NCI-H524 treated with DMSO at 0.1 percent for 48 hours (cell line): ENCODE measurements around the gene OGFR.
"Not testable (repeated sequence)": the region's sequence is repeated elsewhere in the genome, so short reads cannot be mapped to it uniquely, and the experiment has no call there.

Experiments
- DNase-seq: peaks from one replicate; lab custom pipeline; 2025; lab: John Stamatoyannopoulos, UW

OGFR gene

DNA sequence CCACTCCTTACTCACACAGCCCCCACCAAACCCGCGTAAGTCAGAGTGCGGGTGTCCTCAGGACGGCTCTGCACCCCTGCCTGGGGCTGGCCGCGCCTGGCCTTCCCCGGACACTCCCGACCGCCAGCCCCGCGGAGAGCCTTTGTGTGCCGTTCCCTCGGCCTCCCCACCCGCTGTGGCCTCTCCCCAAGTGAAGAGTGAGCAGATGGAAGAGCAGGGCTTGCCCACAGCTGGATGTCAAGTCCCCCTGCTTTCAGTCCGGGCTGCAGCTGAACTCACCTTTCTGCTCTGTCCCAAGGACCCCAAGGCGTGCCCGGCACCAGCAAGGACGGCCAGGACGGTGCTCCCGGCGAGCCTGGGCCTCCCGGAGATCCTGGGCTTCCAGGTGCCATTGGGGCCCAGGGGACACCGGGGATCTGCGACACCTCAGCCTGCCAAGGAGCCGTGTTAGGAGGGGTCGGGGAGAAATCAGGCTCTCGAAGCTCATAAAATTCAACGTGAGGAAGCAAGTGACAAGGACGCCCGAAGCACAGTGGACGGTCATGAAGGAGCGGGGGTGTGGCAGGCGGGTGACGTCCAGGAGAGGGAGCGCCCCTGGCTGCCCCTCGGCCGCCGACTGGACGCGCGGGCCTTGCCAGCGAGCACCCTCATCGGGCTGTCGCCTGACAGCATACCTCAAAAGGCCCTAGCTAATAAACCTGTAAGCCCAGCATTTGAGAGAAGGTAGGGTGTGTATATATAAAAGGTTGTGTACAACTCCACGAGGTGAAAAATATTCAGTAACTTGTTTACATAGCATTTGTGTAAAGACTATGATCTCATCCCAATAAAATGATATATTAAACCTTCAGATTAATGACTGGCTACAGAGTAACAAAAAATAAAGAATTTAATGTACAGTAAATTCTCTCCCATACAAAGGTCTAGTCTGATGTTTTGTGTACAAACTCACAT, 35.9 kb downstream of the OGFR start:
- no peak for DNase-seq

DNA sequence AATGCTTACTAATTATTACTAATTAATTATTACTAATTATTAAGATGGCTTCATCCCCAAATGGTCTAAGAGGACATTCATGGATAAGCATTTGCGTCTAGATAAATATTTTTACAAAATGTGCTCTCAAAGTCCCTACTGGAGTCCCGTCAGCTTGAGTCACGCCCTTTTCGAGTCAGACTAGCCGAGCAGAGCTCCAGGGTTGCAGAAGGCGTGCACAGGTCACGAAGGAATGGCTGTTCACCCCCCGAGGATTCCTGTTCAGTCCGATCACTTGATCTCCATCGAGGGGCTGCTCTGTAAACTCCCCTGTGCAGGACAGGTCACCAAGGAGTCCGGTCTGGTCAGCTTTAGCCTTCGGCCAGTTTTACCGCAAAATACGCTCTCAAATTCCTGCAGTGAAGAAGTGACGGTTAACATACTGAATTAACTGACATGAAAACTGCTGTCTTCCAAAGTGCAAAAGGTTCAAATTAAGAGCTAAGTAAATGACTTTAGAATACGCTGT, 37.1 kb downstream of the OGFR start:
- no peak for DNase-seq

DNA sequence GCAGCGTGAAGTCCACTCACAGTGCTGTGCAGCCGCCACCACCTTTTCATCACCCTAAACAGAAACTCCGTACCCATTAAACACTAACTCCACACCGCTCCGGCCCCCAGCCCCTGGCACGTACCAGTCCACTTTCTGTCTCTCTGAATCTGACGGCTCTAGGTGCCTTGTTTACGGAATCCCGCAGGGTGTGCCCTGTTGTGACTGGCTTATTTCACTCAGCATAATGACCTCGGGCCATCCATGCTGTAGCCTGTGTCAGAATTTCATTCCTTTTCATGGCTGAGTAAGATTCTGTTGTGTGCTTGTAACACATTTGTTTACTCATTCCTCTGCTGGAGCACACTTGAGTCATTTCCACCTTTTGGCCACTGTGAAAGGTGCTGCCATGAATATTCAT, 39.0 kb downstream of the OGFR start:
- no peak for DNase-seq

DNA sequence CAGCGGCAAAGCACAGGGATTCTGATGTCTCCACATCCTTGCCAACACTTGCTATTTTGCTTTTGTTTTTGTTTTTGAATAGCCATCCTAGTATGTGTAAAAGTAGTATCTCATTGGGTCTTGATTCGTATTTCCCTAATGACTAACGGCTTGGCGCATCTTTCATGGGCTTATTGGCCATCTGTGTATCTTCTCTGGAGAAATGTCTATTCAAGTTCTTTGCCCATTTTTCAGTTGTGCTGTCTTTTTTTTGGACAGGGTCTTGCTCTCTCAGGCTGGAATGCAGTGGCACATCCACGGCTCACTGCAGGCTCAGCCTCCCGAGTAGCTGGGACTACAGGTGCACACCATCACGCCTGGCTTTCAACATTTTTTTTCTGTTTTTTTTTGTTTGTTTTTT, 39.5 kb downstream of the OGFR start:
- DNase-seq: no peak

DNA sequence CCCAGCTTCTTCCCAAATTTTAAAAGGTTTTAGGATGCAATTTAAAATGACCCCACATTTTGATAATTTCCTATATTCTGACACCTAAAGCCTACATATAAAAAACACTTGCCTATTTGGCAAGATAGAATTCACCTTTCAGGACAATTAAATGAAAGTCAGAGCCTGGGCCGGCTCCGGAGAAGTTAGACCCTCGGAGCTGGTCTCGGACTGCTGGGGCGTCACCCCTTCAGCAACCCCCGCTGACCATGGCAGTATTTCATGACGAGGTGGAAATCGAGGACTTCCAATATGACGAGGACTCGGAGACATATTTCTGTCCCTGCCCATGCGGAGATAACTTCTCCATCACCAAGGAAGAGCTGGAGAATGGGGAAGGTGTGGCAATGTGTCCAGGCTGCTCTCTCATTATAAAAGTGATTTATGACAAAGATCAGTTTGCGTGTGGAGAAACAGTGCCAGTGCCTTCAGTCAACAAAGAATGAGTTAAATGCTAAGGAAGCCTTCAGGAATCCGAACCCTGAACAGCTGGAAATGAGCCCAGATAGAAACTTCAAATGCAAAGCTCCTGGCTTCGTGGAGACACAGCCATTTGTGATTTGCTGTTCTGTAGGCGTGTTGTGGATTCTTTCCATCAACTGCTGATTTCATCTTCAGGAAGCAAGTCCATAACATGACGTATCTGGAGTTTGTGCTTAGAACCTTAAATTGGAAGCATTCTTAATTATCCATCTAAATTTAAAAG, 41.0 kb downstream of the OGFR start:
- DNase-seq: no peak

DNA sequence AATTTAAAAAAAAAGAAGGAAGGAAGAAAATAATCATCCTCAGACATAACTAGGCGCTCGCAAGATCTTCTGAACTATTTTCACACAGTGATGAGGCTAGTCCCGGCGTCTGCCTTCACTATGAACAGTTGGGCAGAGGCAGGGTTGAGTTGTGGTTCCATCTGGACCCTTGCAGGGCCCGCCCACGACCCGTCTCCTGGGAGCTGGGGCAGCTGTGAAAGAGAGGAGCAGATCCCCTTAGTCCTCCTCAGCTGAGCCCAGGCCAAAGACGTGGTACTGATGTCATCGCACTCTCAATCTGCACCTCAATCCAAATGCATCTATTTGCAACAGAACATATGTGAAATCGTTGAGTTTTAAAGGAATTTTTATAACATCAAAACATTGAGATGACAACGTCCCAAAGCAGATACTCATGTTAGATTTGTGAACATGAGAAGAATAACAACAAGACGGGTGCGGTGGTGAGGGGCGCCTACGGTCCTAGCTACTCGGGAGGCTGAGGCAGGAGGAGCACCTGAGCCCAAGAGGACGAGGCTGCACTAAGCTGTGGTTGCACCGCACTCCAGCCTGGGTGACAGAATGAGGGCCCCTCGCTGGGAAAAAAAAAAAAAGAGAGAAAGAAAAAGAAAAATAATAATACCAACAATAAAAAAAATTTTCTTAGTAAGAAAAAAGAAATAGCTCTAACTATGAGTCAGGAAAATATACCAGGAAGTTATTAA, 41.7 kb downstream of the OGFR start:
- DNase-seq: peak; percentile 67

DNA sequence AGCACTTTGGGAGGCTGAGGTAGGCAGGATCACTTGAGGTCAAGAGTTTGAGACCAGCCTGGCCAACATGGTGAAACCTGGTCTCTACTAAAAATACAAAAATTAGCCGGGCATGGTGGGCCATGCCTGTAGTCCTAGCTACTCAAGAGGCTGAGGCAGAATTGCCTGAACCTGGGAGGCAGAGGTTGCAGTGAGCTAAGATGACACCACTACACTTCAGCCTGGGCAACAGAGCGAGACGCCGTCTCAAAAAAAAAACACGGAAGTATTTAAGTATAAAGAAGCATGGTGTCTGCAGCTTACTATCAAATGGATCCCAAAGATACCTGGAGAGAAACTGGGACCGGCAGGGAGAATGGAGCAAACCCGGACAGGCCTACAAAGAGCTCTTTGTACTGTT, 44.3 kb downstream of the OGFR start:
- not testable (repeated sequence) for DNase-seq

DNA sequence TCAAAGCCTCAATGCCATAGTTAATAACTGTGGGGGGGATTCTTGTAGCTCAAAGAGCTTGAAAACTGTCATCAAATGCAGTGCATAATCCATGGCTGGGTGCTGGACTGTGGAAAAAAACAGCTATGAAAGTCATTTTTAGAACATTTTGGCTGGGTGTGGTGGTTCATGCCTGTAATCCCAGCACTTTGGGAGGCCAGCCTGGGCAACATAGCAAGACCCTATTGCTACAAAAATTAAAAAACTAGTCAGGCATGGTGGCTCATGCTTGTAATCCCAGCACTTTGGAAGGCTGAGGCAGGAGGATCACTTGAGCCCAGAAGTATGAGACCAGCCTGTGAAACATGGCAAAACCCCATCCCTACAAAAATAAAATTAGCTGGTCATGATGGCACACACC, 44.8 kb downstream of the OGFR start:
- no peak for DNase-seq

DNA sequence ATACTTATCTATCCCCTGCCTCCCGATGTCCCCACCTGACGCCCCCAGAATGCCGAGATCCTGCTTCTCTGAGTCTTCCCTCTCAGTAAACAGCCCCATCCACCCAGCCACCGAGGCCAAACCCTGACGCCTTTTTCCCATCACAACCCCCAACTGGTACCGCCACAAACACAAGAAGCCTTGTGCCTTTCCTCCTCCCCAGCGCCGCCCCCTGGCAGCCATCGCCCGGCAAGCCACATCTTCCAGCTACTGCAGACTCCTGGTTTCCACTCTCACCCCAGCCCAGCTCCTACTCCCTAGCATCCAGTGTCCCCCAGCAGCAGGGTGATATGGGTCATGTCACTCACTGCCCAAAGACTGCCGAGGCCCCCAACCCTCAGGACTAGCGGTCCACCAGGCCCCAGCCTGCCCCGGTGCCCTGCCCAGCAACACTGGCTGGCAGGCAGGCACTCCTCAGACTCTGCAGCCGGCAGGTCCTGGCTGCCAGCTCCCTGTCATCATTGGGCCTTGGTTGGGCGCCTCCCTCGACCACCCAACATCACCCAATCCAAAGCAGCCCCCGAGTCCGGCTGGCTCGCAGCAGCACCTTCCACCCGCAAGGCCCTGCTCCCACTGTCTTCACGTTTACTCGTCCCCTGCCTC, 45.8 kb downstream of the OGFR start:
- DNase-seq: no peak

DNA sequence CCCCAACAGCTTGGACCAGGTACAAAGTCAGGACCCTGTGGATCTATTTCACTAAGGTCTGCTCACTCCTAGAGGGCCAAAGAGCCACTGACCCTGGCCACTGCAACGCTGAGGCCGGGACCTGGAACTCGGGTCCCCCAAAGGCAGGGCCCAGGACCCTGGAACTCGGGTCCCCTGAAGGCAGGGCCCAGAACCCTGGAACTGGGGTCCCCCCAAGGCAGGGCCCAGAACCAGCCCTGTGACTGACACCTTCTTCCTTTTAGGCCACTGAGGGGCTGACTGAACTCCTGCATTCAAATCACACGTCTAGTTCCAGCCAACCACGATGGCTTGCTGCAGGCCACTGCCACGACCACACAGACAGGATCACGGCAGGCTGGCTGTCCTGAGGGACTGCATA, 47.6 kb downstream of the OGFR start:
- no peak for DNase-seq

DNA sequence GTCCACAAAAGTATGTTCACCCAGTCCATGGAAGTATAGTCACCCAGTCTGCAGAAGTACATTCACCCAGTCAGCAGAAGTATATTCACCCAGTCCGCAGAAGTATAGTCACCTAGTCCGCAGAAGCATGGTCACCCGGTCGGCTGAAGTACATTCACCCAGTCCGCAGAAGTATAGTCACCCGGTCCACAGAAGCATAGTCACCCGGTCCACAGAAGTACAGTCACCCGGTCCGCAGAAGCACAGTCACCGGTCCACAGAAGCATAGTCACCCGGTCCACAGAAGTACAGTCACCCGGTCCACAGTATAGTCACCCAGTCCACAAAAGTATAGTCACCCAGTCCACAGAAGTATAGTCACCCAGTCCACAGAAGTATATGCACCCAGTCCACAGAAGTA, 48.2 kb downstream of the OGFR start:
- no peak for DNase-seq

DNA sequence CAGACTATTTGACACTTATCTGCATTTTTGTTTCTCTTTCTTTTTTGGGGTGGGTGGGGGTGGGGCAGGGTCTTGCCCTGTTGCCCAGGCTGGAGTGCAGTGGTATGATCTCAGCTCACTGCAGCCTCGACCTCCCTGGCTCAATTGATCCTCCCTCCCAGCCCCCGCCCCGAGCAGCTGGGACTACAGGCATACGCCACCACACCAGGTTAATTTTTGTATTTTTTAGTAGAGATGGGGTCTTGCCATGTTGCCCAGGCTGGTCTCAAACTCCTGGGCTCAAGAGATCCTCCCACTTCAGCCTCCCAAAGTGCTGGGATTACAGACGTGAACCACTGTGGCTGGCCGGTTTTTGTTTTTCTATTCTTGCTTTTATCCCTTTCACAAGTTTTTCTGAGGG, 48.7 kb downstream of the OGFR start:
- not testable (repeated sequence) for DNase-seq

DNA sequence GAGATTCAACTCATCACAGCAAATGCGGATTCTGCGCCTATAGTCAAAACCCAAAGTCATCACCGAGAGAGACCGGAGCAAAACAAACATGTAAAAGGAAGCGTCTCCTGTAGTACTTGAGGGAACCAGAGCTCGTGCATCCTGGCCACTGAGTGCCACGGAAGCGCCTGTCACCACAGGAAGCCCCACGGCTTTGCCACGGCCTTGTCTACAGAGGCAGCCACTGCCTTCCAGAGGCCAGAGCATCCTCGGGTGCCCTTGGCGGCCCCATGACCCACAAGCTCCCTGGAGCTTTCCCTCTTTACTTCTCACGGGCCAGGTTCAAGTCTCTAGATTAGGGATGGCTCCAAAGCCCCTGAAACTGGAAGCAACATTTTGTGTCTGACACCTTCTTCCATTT, 49.5 kb downstream of the OGFR start:
- DNase-seq: no peak

DNA sequence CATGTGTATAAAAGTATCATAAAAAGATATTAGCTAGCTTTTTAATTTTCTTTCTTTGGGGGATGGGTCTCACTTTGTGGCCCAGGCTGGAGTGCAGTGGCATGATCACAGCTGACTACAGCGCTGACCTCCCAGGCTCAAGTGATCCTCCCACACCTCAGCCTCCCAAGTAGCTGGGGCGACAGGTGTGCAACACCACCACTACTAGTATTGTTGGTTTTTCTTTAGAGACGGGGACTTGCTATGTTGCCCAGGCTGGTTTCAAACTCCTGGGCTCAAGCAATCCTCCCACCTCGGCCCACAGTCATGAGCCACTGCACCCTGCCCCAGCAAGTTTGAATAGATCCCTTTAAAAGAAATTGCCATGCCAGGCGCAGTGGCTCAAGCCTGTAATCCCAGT, 50.5 kb downstream of the OGFR start:
- no peak for DNase-seq

DNA sequence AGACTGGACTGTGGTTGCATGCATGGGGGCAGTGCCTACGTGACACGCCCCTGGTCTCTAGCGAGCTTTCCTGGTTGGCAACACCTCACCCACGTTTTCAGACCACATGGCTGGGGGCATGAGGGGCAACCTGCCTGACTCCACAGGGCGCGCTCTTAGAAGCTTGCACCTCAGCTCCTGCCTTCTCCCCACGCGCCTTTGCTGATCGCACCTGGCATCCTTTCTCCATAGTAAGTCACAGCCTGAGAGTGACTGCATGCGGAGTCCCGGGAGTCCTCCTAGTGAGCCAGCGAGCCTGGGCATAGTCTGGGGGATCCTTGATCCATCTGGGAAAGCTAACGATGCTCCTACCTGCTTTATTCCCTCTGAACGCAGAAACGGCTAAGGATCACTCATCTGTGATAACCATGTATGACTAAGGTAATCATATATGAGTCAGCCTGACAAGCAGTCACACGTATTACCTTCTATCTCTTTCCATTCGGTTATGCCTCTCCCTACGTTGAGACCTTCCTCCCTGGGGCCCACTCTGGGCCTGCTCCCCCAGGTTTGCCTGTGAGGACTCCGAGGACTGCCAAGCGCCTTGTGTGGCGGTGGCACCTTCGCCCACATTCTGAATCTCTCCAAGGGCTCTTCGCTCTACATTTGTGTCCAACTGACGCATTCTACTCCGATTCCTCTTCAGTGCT, 52.4 kb downstream of the OGFR start:
- DNase-seq: no peak

DNA sequence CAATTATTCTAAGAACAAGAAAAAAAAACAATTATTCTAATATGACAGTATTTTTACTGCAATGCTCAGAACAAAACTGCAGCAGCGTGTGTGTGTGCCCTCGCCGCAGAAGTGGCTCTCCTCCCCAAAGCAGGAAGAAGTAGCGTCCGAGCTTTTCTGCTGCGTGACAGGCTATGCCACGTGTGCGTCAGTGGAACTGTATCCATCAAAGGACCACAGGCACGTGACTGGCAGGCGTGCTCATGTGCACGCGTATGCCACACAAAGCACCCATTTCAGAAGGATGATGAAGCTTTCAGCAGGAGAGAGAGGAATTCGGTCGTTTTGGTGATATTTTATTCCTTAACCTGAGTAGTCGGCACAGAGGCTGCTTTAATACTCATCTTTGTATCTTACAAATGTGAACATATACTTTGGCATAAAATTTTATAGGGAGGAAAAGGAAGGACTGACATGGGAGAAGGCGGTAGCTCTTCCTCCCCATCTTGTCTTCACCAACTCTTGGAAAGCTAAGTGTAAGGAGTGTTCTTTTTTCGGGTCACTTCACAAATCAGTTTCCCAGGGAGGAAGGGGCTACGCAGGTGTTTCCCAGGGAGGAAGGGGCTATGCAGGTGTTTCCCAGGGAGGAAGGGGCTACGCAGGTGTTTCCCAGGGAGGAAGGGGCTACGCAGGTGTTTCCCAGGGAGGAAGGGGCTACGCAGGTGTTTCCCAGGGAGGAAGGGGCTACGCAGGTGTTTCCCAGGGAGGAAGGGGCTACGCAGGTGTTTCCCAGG, 53.6 kb downstream of the OGFR start:
- no peak for DNase-seq

DNA sequence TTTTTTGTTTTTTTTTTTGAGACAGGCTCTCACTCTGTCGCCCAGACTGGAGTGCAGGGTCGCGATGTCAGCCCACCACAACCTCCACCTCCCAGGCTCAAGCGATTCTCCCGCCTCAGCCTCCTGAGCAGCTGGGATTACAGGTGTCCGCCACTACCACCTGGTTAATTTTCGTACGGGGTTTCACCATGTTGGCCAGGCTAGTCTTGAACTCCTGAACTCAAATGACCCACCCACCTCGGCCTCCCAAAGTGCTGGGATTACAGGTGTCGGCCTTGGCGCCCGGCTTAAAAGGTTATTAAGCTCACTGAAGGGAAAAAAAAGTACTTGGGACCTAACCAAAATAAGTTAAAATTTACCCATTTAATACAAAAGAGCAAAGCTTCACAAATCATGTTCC, 55.1 kb downstream of the OGFR start:
- no peak for DNase-seq

DNA sequence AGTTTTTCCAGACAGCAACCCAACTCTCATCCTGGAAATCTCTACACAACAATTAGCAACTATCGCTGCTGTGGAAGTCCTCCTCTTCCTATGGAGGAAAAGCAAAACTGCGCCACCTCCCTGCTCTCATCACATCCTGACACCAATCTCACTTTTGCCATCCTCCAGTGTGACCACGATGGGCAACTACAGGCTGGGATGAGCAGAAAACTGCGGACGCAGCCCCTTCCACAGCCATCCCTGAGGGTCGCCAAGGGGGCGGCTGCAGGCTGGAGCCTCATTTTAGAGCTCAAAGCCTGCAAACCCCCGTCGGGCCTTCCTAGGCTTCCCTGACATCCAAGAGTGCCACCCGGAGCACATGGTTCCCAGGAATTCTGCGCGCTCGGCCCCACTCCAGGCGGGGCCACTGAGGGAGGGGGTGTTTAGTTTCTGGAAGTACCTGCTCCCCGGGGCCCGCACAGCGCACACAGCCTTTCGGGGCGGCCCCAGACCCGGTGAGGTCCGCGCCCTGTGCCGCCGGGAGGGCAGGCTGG, 55.8 kb downstream of the OGFR start:
- DNase-seq: no peak

DNA sequence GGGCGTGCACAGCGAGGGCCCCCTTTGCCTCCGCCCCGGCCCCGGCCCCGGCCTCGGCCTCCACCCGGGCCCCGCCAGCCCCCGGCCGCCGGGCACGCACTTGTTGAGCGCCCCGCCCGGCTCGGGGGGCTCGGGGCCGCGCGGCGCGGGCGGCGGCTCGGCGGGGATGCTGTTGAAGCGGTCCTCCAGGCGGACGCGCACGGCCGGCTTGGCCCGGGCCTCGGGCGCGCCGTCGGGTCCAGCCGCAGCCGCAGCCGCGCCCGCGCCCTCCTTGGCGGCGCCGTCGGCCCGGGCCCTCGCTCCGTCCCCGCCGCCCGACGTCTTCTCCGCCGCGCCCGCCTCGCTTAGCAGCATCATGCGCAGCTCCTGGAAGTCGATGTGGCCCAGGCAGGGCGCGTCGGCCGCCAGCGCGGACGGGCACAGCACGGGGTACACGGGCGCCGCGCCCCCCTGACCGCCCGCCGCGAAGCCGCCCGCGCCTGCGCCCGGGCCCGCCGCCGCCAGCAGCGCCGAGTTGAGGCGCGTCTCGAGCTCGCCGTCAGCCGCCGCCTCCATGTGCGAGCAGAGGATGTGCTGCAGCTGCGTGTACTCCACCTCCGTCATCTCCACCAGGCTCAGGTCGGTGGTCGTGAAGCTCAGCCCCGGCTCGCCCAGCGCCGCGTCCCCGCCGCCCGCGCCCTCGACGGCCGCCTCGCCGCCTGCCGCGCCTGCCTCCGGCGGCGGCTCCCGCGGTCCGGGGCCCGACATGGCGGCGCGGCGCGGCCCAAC, 56.5 kb downstream of the OGFR start:
- no peak for DNase-seq
